Measurements from ENCODE around the gene LGALSL. TPM values are rescaled to one million over a fixed set of nuclear protein-coding genes. Genes with fewer than 3 reads are reported as not detected.

Gene LGALSL
- total and polyA plus RNA-seq, 8 donors, result 33.5 to 116 (median 90.9) TPM

DNA sequence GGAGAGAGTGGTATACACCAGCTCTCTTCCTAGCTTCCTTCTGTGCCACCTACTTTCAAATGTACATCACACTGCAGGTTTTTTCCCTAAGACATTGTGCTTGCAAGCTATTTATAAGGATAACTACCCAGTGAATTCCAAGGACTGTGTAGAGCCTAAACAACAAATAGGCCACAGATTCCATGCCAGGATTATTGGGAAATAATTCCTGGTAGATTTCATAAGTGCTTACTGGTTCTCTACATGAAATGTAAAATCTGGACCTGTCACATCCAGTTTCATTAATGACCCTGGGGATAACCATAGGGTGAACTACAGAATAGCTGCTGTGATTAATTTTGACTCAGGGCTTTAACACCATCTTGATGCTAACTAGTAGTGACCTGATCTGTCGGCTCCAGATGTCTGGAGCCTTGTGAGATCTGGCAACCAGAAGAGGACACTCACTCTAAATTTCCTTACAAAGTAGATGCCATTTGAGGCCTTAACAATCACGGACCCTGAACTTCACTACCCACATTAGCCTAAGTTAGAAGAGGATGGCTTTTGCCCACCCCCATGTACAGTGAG, 34.3 kb upstream of the LGALSL start:
- H3K9me3 ChIP-seq, result no peaks in the 10 kb centered on the region
- no peak for TF ChIP-seq CTCF (IDR thresholded peaks at IDR 0.05)
- H3K4me1 ChIP-seq, result peaks cover 0 to 13% of the 10 kb centered on the region in 2 donors
- H3K27me3 ChIP-seq, result no peaks in the 10 kb centered on the region
- ATAC-seq (no peak), DNase-seq (no peak)
- no peaks in the 10 kb centered on the region for H3K36me3 ChIP-seq
- H3K4me3 ChIP-seq, result no peak overlapping the region
- no peak overlapping the region for H3K27ac ChIP-seq
- intact Hi-C loops (cut with DNase I), result no loop called here

GRCh38 chr2:64420677-64421076, 33.3 kb upstream of the LGALSL start:
- Histone ChIP-seq H3K27ac (no peak overlapping the region), H3K36me3 (no peaks in the 10 kb centered on the region), H3K9me3 (no peaks in the 10 kb centered on the region), H3K27me3 (no peaks in the 10 kb centered on the region), H3K4me3 (no peak overlapping the region), H3K4me1 (peaks cover 0 to 6% of the 10 kb centered on the region in 2 donors)
- no peak for TF ChIP-seq CTCF (IDR thresholded peaks at IDR 0.05)
- intact Hi-C loops (cut with DNase I), result no loop called here
- DNase-seq, result no peak
- no peak for ATAC-seq

DNA sequence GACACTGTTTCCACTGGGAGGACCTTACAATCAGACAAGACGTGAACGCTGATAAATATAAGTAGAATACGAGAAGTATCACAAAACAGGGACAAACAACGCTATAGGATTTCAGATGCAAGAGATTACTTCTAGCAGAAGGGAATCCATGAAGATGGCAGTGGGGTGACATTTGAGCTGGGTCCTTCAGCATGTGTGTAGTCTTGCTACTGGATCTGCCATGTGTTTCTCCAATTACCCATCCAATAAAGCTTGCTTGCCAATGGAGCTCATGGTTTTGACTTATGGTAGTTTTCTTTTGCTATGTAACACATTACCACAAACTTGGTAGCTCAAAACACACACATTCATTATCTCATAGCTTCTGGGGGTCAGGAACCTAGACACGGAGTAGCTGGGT, 32.8 kb upstream of the LGALSL start:
- Histone ChIP-seq H3K4me3 (no peak overlapping the region), H3K9me3 (no peaks in the 10 kb centered on the region), H3K27me3 (no peaks in the 10 kb centered on the region), H3K4me1 (peaks cover 0 to 5% of the 10 kb centered on the region in 2 donors), H3K36me3 (no peaks in the 10 kb centered on the region), H3K27ac (no peak overlapping the region)
- no peak for DNase-seq
- ATAC-seq, result no peak
- intact Hi-C loops (cut with DNase I), result no loop called here
- TF ChIP-seq CTCF (IDR thresholded peaks at IDR 0.05), result no peak

- ATAC-seq (no peak), DNase-seq (no peak)
- Histone ChIP-seq H3K9me3 (no peaks in the 10 kb centered on the region), H3K4me1 (peaks cover 0 to 5% of the 10 kb centered on the region in 2 donors), H3K27me3 (no peaks in the 10 kb centered on the region), H3K27ac (no peak overlapping the region), H3K36me3 (no peaks in the 10 kb centered on the region), H3K4me3 (no peak overlapping the region)
- no peak for TF ChIP-seq CTCF (IDR thresholded peaks at IDR 0.05)
- intact Hi-C loops (cut with DNase I), result no loop called here
Observed at GRCh38 chr2:64422466-64422865, 31.5 kb upstream of the LGALSL start.

DNA sequence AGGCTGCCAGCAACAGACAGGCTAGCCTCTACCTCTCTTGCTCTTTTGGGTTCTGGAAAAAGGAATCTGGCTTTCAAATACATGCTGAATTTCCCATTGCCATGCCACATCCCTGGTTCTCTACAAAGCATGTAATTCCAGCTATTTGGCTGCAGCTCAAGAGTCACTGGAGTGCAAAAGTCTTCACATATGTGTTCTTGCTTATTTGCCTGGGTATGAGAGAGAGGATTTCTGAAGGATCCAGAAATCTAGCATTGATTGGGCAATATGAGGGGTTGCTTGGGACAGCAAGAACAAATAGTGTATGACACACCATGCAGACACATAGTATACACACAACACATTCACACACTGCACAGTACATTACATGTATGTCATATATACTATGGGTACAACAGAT, 30.7 kb upstream of the LGALSL start:
- Histone ChIP-seq H3K27ac (no peak overlapping the region), H3K27me3 (no peaks in the 10 kb centered on the region), H3K9me3 (no peaks in the 10 kb centered on the region), H3K4me1 (peaks cover 0 to 5% of the 10 kb centered on the region in 2 donors), H3K36me3 (no peaks in the 10 kb centered on the region), H3K4me3 (no peak overlapping the region)
- intact Hi-C loops (cut with DNase I), result no loop called here
- ATAC-seq (no peak), DNase-seq (no peak)
- TF ChIP-seq CTCF (IDR thresholded peaks at IDR 0.05), result no peak

All from left lung (tissue), 10 donors.